NCI-H2171 (cell line): ENCODE measurements around the gene ARHGDIA.

Experiments used
- DNase-seq: peaks from one replicate; lab custom pipeline; 2025; lab: John Stamatoyannopoulos, UW

The ARHGDIA gene

GRCh38 chr17:81823820-81824550, 47.2 kb downstream of the ARHGDIA start:
- DNase-seq = no peak

- DNase-seq = no peak
Measured at GRCh38 chr17:81822996-81823819, 47.9 kb downstream of the ARHGDIA start.

GRCh38 chr17:81822312-81822637, 48.9 kb downstream of the ARHGDIA start:
- DNase-seq = no peak

- peak; percentile 89 for DNase-seq
Measured at GRCh38 chr17:81821603-81822311, 49.4 kb downstream of the ARHGDIA start.

GRCh38 chr17:81821147-81821546, 50.0 kb downstream of the ARHGDIA start:
- DNase-seq = no peak

- no peak for DNase-seq
Measured at GRCh38 chr17:81819708-81820107, 51.4 kb downstream of the ARHGDIA start.

- no peak for DNase-seq
Measured at GRCh38 chr17:81817758-81818147, 53.4 kb downstream of the ARHGDIA start.
